SK-N-MC (cell line): ENCODE data around the gene TRIM71.

Source experiments
- EZH2 ChIP-seq: fragments of 200-600 bp; sonication (generic); IDR thresholded peaks from one replicate; pipeline ENCODE4 v1.6.1; 2017; ENCODE audit warnings: antibody characterized with exemption
- POLR2AphosphoS5 ChIP-seq: IDR thresholded peaks from 2 replicates; pipeline ENCODE4 v1.6.1; 2012; ENCODE audit warnings: mild to moderate bottlenecking, low read depth, low read length, borderline replicate concordance

GRCh38 chr3:32912046-32912445 is 94.2 kb downstream of the TRIM71 start:
- TF ChIP-seq EZH2, result no peak
- TF ChIP-seq POLR2AphosphoS5, result no peak
